Measurements from ENCODE around the gene RDM1.

RDM1 gene

DNA sequence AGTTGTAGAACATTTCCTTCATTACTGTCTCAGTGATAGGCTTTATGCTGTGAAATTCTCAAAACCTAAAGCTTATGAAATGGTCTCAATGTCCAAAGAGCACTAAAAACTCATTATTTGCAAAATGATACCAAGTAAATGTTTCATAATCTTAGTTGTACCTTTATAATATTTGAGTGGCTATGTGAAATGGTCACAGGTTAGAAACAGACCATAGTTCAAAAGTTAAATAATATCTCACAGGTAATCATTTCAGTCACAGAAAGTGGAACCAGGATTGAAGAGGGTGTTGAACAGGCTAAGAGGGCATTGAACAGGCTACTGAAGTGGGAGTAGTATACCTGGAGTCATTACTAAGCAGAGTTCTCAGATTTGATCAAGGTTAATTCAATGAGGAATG lies 2.9 kb downstream of the RDM1 start:
- no peak overlapping the region for H3K9ac ChIP-seq (ENCODE audit: low read length)
- H3K9me3 ChIP-seq (ENCODE audit: control insufficient read depth, low read length), result no peaks in the 10 kb centered on the region
- no peaks in the 10 kb centered on the region for H3K27me3 ChIP-seq (ENCODE audit: control insufficient read depth, insufficient read depth, low read length)
- no peak overlapping the region for H3K4me3 ChIP-seq (ENCODE audit: low read length)
- H3K4me1 ChIP-seq (ENCODE audit: control insufficient read depth, insufficient read depth, low read length), result peaks cover 5% of the 10 kb centered on the region
- no peaks in the 10 kb centered on the region for H3K36me3 ChIP-seq (ENCODE audit: control insufficient read depth, insufficient read depth, low read length)

DNA sequence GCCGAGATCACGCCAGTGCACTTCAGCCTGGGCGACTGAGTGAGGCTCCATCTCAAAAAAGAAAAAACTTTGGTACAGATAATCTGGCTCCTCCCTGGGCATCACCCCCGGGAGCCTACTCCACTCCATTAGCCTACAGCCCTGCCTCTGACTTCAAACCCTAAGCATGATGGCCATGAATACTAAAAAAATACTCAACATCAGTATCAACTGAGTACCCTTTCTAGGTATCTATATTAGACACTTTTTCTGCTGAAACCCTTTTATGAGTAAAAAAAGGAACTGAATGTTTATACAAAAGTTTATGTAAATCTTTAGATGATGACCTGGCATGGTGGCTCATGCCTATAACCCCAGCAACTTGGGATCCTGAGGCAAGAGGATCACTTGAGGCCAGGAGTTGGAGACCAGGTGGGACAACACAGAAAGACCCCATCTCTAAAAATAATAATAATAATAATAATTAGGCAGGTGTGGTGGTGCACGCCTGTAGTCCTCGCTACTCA lies 6.9 kb downstream of the RDM1 start:
- Histone ChIP-seq H3K4me1 (ENCODE audit: control insufficient read depth, insufficient read depth, low read length) (no peaks in the 10 kb centered on the region), H3K9ac (ENCODE audit: low read length) (no peak overlapping the region), H3K27me3 (ENCODE audit: control insufficient read depth, insufficient read depth, low read length) (no peaks in the 10 kb centered on the region), H3K9me3 (ENCODE audit: control insufficient read depth, low read length) (no peaks in the 10 kb centered on the region), H3K4me3 (ENCODE audit: low read length) (no peak overlapping the region), H3K36me3 (ENCODE audit: control insufficient read depth, insufficient read depth, low read length) (no peaks in the 10 kb centered on the region)

DNA sequence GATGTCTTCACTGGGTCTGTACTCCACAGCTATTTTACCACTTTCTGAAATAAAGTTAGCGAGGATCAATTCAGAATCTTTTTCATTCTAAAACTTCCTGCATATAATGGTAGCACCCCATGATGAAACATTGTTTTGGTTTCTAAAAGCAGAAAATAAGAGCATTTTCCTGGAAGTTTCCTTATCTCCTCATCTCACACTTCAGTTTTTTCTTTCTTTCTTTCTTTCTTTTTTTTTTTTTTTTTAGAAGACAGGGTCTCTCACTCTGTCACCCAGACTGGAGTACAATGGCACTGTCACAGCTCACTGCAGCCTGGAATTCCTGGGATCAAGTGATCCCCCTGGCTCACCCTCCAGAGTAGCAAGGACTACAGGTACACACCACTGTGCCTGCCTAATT lies 10.3 kb downstream of the RDM1 start:
- Histone ChIP-seq H3K4me3 (ENCODE audit: low read length) (no peak overlapping the region), H3K27me3 (ENCODE audit: control insufficient read depth, insufficient read depth, low read length) (no peaks in the 10 kb centered on the region), H3K9me3 (ENCODE audit: control insufficient read depth, low read length) (no peaks in the 10 kb centered on the region), H3K4me1 (ENCODE audit: control insufficient read depth, insufficient read depth, low read length) (no peaks in the 10 kb centered on the region), H3K9ac (ENCODE audit: low read length) (no peak overlapping the region), H3K36me3 (ENCODE audit: control insufficient read depth, insufficient read depth, low read length) (no peaks in the 10 kb centered on the region)

DNA sequence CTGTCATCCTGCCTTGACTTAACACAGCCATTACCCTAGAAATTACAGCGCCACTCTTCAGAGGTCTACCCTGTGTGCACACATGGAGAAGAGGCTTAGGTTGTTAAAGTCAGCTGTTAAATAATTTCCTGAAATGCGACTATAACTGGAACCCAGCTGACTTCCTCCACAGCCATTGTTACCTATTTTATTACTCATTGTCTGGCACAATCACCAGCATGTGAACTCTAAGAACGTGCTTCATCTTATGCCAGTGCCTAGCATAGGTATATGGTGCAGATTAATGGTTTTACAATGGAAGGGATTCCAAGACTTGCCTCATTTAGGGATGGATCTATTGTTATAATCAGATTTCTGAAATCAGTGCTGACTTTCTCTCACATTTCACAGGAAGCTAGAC lies 11.9 kb downstream of the RDM1 start:
- Histone ChIP-seq H3K4me1 (ENCODE audit: control insufficient read depth, insufficient read depth, low read length) (no peaks in the 10 kb centered on the region), H3K36me3 (ENCODE audit: control insufficient read depth, insufficient read depth, low read length) (no peaks in the 10 kb centered on the region), H3K4me3 (ENCODE audit: low read length) (no peak overlapping the region), H3K27me3 (ENCODE audit: control insufficient read depth, insufficient read depth, low read length) (no peaks in the 10 kb centered on the region), H3K9me3 (ENCODE audit: control insufficient read depth, low read length) (no peaks in the 10 kb centered on the region), H3K9ac (ENCODE audit: low read length) (no peak overlapping the region)

DNA sequence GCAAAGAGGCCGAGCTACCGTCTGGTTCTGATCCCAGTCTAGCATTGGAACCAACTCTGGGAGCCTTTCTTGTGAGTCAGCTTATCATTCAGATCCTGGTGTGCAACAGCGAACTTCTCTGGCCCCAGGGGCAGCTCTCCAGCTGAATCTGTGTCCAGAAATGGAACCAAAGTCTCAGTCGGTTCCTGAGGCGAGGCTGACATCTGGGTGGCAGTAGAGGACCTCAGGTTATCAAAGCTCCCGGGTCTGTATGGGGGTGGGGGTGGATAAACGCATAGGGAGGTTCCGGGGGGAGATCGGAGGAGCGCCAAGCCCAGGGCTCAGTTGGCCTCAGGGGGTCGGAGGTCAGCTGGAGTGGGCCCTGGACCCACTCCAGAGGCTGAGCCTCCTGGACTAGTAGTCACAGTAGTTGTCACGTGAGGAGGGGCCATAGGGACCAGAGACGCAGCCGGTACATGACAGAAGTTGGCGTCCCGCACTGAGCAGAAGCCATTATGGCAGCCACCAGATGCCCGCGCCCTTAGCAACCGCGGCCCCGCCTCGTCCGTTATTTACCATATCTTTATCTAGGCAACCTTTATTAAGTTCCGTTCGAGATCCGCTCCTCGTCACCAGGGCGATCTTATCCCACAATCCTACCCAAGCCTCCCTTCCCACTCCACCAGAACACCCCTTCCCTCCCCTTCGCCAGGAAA lies 12.9 kb downstream of the RDM1 start:
- Histone ChIP-seq H3K4me3 (ENCODE audit: low read length) (no peak overlapping the region), H3K36me3 (ENCODE audit: control insufficient read depth, insufficient read depth, low read length) (no peaks in the 10 kb centered on the region), H3K27me3 (ENCODE audit: control insufficient read depth, insufficient read depth, low read length) (no peaks in the 10 kb centered on the region), H3K9me3 (ENCODE audit: control insufficient read depth, low read length) (no peaks in the 10 kb centered on the region), H3K9ac (ENCODE audit: low read length) (no peak overlapping the region), H3K4me1 (ENCODE audit: control insufficient read depth, insufficient read depth, low read length) (no peaks in the 10 kb centered on the region)

DNA sequence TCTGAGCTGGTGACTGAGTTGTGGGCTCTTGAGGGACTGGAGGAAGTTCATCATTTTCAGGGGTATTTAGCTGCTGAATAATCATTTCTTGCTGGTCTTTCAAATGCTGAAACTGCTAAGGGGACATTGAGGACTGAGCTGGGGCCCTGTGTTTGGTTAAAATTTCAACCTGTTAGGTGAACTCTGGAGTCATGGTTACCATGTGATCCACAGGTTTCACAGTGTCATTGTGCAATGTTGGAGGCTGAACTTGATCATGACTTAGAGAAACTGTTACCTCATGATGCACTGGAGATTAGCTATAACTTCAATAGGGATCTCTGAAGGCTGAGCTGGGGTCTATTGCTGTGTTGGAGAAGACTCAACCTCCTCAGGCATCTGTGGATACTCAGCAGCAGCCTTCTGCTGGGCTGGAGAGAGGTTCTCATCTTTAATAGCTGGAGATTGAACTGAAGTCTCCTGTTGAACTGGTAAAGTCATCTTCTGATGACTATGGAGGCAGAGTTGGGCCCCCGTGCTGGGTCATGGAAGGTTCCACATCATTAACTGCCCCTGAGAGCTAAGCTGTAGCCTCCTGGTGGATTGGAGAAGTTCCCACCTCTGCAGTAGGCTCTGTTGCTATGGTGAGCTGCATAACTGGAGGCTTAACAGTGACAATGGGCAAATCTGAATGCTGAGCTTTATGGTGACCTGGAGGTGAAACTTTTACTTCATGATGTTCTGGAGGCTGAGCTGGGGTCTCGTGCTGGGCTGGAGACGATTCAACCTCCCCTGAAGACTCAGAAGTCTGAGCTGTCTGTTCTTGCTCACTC lies 15.2 kb downstream of the RDM1 start:
- Histone ChIP-seq H3K36me3 (ENCODE audit: control insufficient read depth, insufficient read depth, low read length) (no peaks in the 10 kb centered on the region), H3K4me3 (ENCODE audit: low read length) (no peak overlapping the region), H3K9ac (ENCODE audit: low read length) (no peak overlapping the region), H3K27me3 (ENCODE audit: control insufficient read depth, insufficient read depth, low read length) (no peaks in the 10 kb centered on the region), H3K9me3 (ENCODE audit: control insufficient read depth, low read length) (no peaks in the 10 kb centered on the region), H3K4me1 (ENCODE audit: control insufficient read depth, insufficient read depth, low read length) (no peaks in the 10 kb centered on the region)

DNA sequence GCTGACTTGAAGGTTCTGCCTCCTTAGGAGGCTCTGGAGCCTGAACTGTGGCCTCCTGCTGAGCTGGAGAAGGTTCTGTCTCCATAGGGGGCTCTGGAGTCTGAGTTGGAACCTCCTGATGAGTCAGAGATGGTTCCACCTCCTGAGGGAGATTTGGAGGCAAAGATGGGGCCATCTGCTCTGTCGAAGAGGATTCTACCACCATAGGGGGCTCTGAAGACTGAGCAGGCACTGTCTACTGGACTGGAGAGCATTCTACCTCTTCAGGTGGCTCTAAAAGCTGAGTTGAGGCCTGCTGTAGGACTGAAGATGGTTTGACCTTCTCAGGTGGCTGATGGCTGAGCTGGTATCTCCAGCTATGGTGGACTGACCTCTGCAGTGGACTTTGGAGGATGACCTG lies 16.2 kb downstream of the RDM1 start:
- H3K4me3 ChIP-seq (ENCODE audit: low read length), result no peak overlapping the region
- H3K9ac ChIP-seq (ENCODE audit: low read length), result no peak overlapping the region
- H3K4me1 ChIP-seq (ENCODE audit: control insufficient read depth, insufficient read depth, low read length), result no peaks in the 10 kb centered on the region
- H3K9me3 ChIP-seq (ENCODE audit: control insufficient read depth, low read length), result no peaks in the 10 kb centered on the region
- H3K27me3 ChIP-seq (ENCODE audit: control insufficient read depth, insufficient read depth, low read length), result no peaks in the 10 kb centered on the region
- H3K36me3 ChIP-seq (ENCODE audit: control insufficient read depth, insufficient read depth, low read length), result no peaks in the 10 kb centered on the region

DNA sequence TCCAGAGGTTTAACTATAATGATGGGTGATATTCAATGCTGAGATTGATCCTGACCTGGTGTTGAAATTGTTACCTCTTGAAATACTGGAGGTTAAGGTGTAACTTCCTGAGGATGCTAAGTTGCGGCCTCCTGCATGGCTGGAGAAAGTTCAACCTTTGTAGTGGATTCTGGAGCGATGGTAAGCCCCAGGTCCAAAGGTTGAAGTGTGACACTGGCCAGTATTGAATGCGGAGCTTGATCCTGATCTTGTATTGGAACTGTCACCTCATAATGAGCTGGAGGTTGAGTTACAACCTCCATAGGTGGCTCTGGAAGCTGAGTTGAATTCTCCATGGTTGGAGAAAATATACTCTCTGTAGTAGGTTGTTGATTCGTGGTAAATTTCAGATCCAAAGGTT lies 17.0 kb downstream of the RDM1 start:
- Histone ChIP-seq H3K36me3 (ENCODE audit: control insufficient read depth, insufficient read depth, low read length) (no peaks in the 10 kb centered on the region), H3K4me3 (ENCODE audit: low read length) (no peak overlapping the region), H3K9me3 (ENCODE audit: control insufficient read depth, low read length) (no peaks in the 10 kb centered on the region), H3K9ac (ENCODE audit: low read length) (no peak overlapping the region), H3K4me1 (ENCODE audit: control insufficient read depth, insufficient read depth, low read length) (no peaks in the 10 kb centered on the region), H3K27me3 (ENCODE audit: control insufficient read depth, insufficient read depth, low read length) (no peaks in the 10 kb centered on the region)

DNA sequence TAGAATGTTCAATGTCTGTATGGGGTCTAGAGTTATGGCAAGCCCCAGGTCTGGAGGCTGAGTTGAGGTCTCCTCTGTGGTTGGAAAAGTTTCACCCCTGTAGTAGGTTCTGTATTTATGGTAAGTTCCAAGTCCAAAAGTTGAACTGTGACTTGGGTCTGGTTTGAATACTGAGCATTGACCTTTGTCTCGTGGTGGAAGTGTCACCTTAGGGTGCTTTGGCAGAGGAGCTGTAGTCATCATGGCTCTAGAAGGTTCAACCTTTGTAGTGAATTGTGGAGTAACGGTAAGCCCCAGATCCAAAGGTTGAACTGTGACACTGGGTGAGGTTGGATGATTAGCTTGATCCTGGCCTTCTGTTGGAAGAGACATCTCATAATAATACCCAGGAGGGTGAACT lies 17.6 kb downstream of the RDM1 start:
- Histone ChIP-seq H3K36me3 (ENCODE audit: control insufficient read depth, insufficient read depth, low read length) (no peaks in the 10 kb centered on the region), H3K4me3 (ENCODE audit: low read length) (no peak overlapping the region), H3K9ac (ENCODE audit: low read length) (no peak overlapping the region), H3K9me3 (ENCODE audit: control insufficient read depth, low read length) (no peaks in the 10 kb centered on the region), H3K27me3 (ENCODE audit: control insufficient read depth, insufficient read depth, low read length) (no peaks in the 10 kb centered on the region), H3K4me1 (ENCODE audit: control insufficient read depth, insufficient read depth, low read length) (no peaks in the 10 kb centered on the region)

DNA sequence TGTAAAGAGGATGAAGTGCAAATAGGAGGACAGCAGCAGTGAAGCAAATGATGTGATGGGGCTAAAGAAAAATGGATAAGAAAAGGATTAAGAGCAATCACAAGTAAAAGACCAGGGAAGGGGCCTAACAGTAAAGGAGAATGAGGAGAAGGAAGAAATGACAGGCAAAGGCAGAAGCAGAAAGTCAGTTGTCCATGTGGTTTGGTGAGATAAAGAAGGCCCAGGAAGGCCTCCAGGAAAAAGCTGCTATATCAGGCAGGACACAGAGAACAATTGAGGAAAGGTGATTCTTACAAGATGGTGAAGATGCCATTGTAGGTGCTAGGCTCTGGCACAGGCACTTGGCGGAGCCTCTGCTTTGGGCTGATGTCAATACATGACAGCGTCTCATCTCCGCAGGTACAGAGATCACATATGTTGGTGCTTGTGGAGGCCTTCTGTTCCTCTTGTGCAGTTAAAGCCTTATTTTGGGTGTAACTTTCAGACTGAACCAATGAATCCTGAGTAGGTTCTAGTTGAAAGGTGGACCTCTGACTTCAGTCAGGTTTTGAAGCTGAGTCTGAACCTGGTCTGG lies 18.1 kb downstream of the RDM1 start:
- Histone ChIP-seq H3K9me3 (ENCODE audit: control insufficient read depth, low read length) (no peaks in the 10 kb centered on the region), H3K4me3 (ENCODE audit: low read length) (no peak overlapping the region), H3K4me1 (ENCODE audit: control insufficient read depth, insufficient read depth, low read length) (no peaks in the 10 kb centered on the region), H3K36me3 (ENCODE audit: control insufficient read depth, insufficient read depth, low read length) (no peaks in the 10 kb centered on the region), H3K9ac (ENCODE audit: low read length) (no peak overlapping the region), H3K27me3 (ENCODE audit: control insufficient read depth, insufficient read depth, low read length) (no peaks in the 10 kb centered on the region)

DNA sequence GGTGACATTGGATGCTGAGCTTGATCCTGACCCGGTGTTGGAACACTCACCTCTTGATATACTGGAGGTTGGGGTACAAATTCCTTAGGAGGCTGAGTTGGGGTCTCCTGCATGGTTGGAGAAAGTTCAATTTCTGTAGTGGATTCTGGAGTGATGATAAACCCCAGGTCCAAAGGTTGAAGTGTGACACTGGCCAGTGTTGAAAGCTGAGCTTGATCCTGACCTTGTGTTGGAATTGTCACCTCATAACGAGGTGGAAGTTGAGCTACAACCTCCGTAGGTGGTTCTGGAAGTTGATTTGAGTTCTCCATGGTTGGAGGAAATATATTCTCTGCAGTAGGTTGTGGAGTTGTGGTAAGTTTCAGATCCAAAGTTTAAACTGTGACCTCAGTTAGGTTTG lies 21.2 kb downstream of the RDM1 start:
- no peaks in the 10 kb centered on the region for H3K27me3 ChIP-seq (ENCODE audit: control insufficient read depth, insufficient read depth, low read length)

DNA sequence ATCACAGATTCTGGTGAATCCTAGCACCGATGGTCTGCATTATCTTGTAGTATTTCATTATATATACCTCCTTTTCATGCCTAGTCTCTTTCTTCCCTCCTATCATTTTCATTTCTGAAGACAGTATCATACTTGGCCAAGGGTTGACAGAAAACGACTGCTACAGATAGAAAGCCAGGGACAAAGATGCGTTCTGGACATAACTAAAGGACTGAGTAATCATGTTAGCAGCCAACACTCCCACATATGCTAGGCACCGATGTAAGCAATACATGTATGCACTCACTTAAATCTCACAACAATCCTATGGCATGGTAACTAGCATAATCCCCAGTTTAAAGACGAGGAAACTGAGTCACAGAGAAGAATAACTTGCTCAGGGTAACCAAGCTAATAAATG lies 22.9 kb downstream of the RDM1 start:
- no peaks in the 10 kb centered on the region for H3K4me1 ChIP-seq (ENCODE audit: control insufficient read depth, insufficient read depth, low read length)
- no peaks in the 10 kb centered on the region for H3K9me3 ChIP-seq (ENCODE audit: control insufficient read depth, low read length)
- no peaks in the 10 kb centered on the region for H3K36me3 ChIP-seq (ENCODE audit: control insufficient read depth, insufficient read depth, low read length)
- H3K4me3 ChIP-seq (ENCODE audit: low read length), result no peak overlapping the region
- no peaks in the 10 kb centered on the region for H3K27me3 ChIP-seq (ENCODE audit: control insufficient read depth, insufficient read depth, low read length)
- no peak overlapping the region for H3K9ac ChIP-seq (ENCODE audit: low read length)

More for the DNA sequence above, 21.2 kb downstream of the RDM1 start:
- Histone ChIP-seq H3K36me3 (ENCODE audit: control insufficient read depth, insufficient read depth, low read length) (no peaks in the 10 kb centered on the region), H3K9me3 (ENCODE audit: control insufficient read depth, low read length) (no peaks in the 10 kb centered on the region), H3K9ac (ENCODE audit: low read length) (no peak overlapping the region), H3K4me1 (ENCODE audit: control insufficient read depth, insufficient read depth, low read length) (no peaks in the 10 kb centered on the region), H3K4me3 (ENCODE audit: low read length) (no peak overlapping the region)

All from mucosa of stomach (tissue), 1 donor.